GM12865 (cell line): Measurements from ENCODE around the gene BCL2L12.

Experiments
- DNase-seq: peaks from one replicate; pipeline ENCODE4 v3.0.0; 2010; ENCODE audit warnings: low read depth
- H3K4me3 ChIP-seq: 2 replicates; pipeline ENCODE4 v1.5.1; 2011; ENCODE audit warnings: mild to moderate bottlenecking, low read depth, low read length, control low read depth
- TF ChIP-seq, protein P1 (sequence below): IDR thresholded peaks from 2 replicates; pipeline ENCODE4 v1.5.1; 2011; ENCODE audit warnings: low read length, control low read depth, low read depth, inconsistent platforms; ENCODE audit not compliant: insufficient read depth; ENCODE audit errors: missing control alignments

Gene BCL2L12

DNA sequence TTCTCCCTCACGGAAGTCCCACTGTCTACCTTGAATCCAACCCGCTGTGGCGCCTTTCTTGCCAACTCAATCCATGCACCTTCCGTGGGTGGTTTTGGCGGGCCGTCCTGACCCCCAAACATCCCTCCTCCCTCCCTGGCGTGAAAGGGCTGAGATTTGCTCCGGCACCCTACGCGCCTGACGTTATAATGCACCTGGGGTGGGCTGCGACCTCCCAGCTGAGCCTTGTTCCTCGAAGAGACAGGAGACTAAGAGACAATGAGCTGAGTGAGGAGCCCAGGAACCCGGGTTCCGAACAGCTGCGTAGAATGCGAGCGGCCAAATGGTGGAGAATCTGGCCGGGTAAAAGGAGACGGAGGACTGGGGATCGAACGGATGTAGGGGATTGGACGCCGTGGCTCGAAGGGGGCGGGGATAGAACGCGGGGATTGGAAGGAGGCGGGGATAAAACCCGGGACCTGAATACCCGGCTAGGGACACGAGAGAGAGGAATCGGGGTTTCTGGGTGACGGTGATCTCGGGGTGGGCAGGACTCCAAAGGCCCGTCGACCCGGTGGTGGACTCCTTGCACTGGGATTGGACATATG lies 25.0 kb downstream of the BCL2L12 start, which contains the start of gene CPT1C:
TSS of gene CPT1C (plus strand) at position 461 of the 587 bp plus-strand sequence. CDS start 1,137 bp downstream, outside the sequence.
- DNase-seq, result no peak
- TF ChIP-seq, protein P1, sequence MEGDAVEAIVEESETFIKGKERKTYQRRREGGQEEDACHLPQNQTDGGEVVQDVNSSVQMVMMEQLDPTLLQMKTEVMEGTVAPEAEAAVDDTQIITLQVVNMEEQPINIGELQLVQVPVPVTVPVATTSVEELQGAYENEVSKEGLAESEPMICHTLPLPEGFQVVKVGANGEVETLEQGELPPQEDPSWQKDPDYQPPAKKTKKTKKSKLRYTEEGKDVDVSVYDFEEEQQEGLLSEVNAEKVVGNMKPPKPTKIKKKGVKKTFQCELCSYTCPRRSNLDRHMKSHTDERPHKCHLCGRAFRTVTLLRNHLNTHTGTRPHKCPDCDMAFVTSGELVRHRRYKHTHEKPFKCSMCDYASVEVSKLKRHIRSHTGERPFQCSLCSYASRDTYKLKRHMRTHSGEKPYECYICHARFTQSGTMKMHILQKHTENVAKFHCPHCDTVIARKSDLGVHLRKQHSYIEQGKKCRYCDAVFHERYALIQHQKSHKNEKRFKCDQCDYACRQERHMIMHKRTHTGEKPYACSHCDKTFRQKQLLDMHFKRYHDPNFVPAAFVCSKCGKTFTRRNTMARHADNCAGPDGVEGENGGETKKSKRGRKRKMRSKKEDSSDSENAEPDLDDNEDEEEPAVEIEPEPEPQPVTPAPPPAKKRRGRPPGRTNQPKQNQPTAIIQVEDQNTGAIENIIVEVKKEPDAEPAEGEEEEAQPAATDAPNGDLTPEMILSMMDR, result no peak
- H3K4me3 ChIP-seq, result no peak within 1 kb of the TSS

DNA sequence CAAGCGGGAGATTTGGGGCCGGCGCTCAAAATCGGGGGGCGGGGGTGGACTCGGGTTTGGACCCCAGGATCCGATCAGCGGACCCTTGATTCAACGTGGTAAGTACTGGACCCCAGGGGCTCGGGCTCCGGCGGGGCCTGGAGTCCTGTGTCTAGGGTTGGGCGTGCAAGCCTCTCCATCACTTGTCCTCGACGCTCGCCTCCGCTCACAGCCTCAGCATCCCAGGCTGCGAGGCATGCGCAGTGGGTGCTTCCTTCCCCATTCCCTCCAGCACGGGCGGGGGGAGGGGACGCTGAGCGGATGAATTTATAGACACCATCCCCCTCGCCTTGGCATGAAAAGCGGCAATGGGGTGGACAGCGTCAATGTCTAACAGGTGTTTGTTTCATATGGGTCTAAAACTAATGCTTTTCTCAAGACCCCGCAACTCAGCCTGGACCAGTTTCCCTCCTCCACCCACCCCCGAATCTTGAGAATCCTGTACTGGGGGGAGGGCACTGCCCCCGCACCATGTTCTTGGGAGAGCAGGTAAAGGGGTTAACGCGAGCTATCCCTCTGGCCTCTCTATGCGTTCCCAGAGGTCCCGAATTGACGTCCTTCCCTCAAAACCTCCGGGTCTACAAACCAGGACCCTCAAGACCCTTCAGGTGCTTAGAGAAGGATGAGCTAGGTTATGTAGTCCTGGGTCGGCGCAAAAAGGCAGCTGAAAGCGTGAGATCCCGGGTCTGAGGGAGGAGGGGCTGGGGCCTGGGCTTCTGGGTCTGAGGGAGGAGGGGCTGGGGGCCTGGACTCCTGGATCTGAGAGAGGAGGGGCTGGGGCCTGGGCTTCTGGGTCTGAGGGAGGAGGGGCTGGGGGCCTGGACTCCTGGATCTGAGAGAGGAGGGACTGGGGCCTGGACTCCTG lies 25.8 kb downstream of the BCL2L12 start:
- TF ChIP-seq, protein P1, result no peak
- DNase-seq, result peak; percentile 38
- H3K4me3 ChIP-seq, result no peak overlapping the region

DNA sequence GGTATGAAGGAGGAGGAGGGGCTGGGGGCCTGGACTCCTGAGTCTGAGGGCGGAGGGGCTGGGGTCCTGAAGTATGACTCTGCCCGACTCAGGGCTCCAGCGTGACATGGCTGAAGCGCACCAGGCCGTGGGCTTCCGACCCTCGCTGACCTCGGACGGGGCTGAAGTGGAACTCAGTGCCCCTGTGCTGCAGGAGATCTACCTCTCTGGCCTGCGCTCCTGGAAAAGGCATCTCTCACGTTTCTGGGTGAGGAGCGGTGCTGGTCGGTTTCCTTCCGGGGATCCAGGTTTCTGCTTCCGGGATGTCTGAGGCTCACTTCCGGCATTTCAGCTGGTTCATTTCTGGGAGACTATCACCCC lies 26.4 kb downstream of the BCL2L12 start:
- TF ChIP-seq, protein P1, result no peak
- no peak overlapping the region for H3K4me3 ChIP-seq
- no peak for DNase-seq

DNA sequence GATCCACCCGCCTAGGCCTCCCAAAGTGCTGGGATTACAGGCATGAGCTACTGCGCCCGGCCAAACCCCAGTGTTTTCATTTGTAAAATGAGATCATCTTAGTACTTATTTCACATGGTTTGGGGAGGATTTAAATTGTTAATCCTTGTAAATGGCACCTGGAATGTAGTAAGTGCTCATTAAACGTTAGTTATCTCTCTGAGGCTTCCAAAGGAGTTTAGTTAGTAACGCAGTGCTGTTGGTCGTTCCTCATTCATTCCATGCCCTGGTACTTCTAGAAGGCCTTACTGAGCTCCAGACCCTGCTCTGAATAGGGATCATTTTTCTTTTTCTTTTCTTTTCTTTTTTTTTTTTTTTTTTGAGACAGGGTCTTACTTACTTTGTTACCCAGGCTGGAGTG lies 30.4 kb downstream of the BCL2L12 start:
- TF ChIP-seq, protein P1, result no peak
- no peak overlapping the region for H3K4me3 ChIP-seq
- no peak for DNase-seq

DNA sequence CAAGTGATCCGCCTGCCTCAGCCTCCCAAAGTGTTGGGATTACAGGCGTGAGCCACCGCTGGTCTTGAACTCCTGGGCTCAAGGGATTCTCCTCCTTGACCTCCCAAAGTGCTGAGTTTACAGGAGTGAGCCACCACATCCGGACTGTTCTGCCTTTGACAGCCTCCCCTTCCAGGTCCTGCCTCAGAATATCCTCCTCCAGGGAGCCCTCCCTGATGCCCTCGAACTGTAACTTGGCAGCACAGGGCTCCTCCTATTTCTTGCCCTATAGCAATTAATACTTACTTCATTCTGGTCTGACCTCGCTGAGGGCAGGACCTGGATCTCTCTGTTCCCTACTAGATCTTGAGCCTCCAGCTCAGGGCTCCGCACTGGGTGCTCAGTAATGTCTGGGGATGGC lies 31.1 kb downstream of the BCL2L12 start:
- DNase-seq, result no peak
- no peak overlapping the region for H3K4me3 ChIP-seq
- TF ChIP-seq, protein P1, result no peak

DNA sequence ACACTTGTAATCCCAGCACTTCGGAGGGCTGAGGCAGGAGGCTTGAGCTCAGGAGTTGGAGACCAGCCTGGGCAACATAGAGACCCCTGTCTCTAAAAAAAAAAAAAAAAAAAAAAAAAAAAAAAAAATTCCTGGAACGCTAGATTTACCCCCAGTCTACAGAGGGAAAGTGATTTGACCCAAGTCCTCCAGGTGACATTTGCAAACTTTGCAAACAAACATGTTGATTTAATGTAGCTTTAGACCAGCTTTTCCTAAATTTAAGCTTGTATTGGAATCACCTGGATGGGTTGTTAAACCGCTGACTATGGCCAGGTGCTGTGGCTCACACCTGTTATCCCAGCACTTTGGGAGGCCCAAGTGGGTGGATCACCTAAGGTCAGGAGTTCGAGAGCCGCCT lies 33.6 kb downstream of the BCL2L12 start:
- DNase-seq, result no peak
- no peak overlapping the region for H3K4me3 ChIP-seq
- TF ChIP-seq, protein P1, result no peak
